Keratinocyte (primary cell): Measurements from ENCODE around the gene LYSMD2.

Experiments used
- CTCF ChIP-seq, 3 experiments: IDR thresholded peaks in 1 of 3; conservative IDR thresholded peaks in 1 of 3; optimal IDR thresholded peaks in 1 of 3; 2 replicates in 2 of 3; 3 replicates in 1 of 3; pipeline versions ENCODE3 to v1.5.1; 2011; ENCODE audit warnings: low read length in 3 of 3, mild to moderate bottlenecking in 3 of 3, moderate library complexity in 2 of 3, control low read depth in 1 of 3, inconsistent platforms in 1 of 3; ENCODE audit not compliant: insufficient read depth in 2 of 3; ENCODE audit errors: extremely low read depth in 1 of 3
- EZH2 ChIP-seq: IDR thresholded peaks from one replicate; pipeline ENCODE4 v1.6.1; 2012; ENCODE audit warnings: inconsistent platforms, mild to moderate bottlenecking, low read length, moderate library complexity

- no peak for TF ChIP-seq CTCF (optimal IDR thresholded peaks at IDR 0.05 in 1 of 3, IDR thresholded peaks at IDR 0.05 in 1 of 3, conservative IDR thresholded peaks at IDR 0.05 in 1 of 3; ENCODE audit: extremely low read depth in 1 of 3, insufficient read depth in 2 of 3, low read length in 3 of 3)
- no peak for TF ChIP-seq EZH2
These were observed 18.3 kb upstream of the LYSMD2 start for GRCh38 chr15:51755790-51756189.
